Mesenchymal stem cell (in vitro differentiated cells and primary cell): ENCODE results near the gene PIK3R6.

ENCODE experiments used
- DNase-seq: peaks from one replicate; pipeline ENCODE4 v3.0.0-alpha.2; 2013
- H2AFZ ChIP-seq: one replicate; pipeline ENCODE4 v1.6.1; 2013; ENCODE audit warnings: low read depth, mild to moderate bottlenecking, control low read depth, inconsistent platforms, low read length, moderate library complexity
- H2AK5ac ChIP-seq: 2 replicates; pipeline ENCODE4 v1.6.1; 2013; ENCODE audit warnings: low read length, moderate library complexity, mild to moderate bottlenecking, inconsistent platforms; ENCODE audit not compliant: severe bottlenecking
- H2BK120ac ChIP-seq: one replicate; pipeline ENCODE4 v1.6.1; 2013; ENCODE audit warnings: low read depth, mild to moderate bottlenecking, inconsistent platforms, low read length, moderate library complexity
- H2BK12ac ChIP-seq, 2 experiments: one replicate each; pipeline ENCODE4 v1.6.1; 2013; ENCODE audit warnings: inconsistent platforms in 2 of 2, low read length in 2 of 2, mild to moderate bottlenecking in 2 of 2, moderate library complexity in 2 of 2, control low read depth in 1 of 2
- H2BK15ac ChIP-seq: one replicate; pipeline ENCODE4 v1.6.1; 2013; ENCODE audit warnings: mild to moderate bottlenecking, low read depth, inconsistent platforms; ENCODE audit not compliant: poor library complexity, severe bottlenecking
- H2BK5ac ChIP-seq: 2 replicates; pipeline ENCODE4 v1.6.1; 2013; ENCODE audit warnings: low read depth, mild to moderate bottlenecking, low read length, control low read depth, inconsistent platforms; ENCODE audit not compliant: poor library complexity, severe bottlenecking
- H3K14ac ChIP-seq, 2 experiments: one replicate each; pipeline ENCODE4 v1.6.1; 2013; ENCODE audit warnings: inconsistent platforms in 2 of 2, low read length in 2 of 2, control low read depth in 1 of 2, mild to moderate bottlenecking in 1 of 2, moderate library complexity in 1 of 2
- H3K18ac ChIP-seq, 2 experiments: one replicate each; pipeline ENCODE4 v1.6.1; 2013; ENCODE audit warnings: inconsistent platforms in 2 of 2, low read length in 2 of 2, control low read depth in 1 of 2, low read depth in 1 of 2, mild to moderate bottlenecking in 1 of 2
- H3K23ac ChIP-seq, 2 experiments: one replicate each; pipeline ENCODE4 v1.6.1; 2013; ENCODE audit warnings: inconsistent platforms in 2 of 2, low read length in 2 of 2, mild to moderate bottlenecking in 2 of 2, moderate library complexity in 2 of 2, control low read depth in 1 of 2
- H3K27ac ChIP-seq: 2 replicates; pipeline ENCODE4 v1.5.1; 2013; ENCODE audit warnings: mild to moderate bottlenecking, moderate library complexity, low read length, control low read depth, inconsistent platforms; ENCODE audit not compliant: poor library complexity, severe bottlenecking
- H3K27me3 ChIP-seq, 2 experiments: 2 replicates each; pipeline versions ENCODE4 v1.6.1 to v1.7.0; 2013; ENCODE audit warnings: low read length in 2 of 2, mild to moderate bottlenecking in 2 of 2, moderate library complexity in 2 of 2, control low read depth in 1 of 2, inconsistent platforms in 1 of 2; ENCODE audit not compliant: control insufficient read depth in 1 of 2, insufficient read depth in 1 of 2
- H3K36me3 ChIP-seq, 2 experiments: 2 replicates each; pipeline versions ENCODE4 v1.6.1 to v1.7.0; 2013; ENCODE audit warnings: low read length in 2 of 2, control low read depth in 1 of 2, inconsistent platforms in 1 of 2, low read depth in 1 of 2, mild to moderate bottlenecking in 1 of 2; ENCODE audit not compliant: insufficient read depth in 2 of 2, control insufficient read depth in 1 of 2
- H3K4ac ChIP-seq, 2 experiments: one replicate each; pipeline ENCODE4 v1.6.1; 2013; ENCODE audit warnings: inconsistent platforms in 2 of 2, low read length in 2 of 2, mild to moderate bottlenecking in 2 of 2, moderate library complexity in 2 of 2, control low read depth in 1 of 2, low read depth in 1 of 2
- H3K4me1 ChIP-seq: 2 replicates; pipeline ENCODE4 v1.6.1; 2013; ENCODE audit warnings: low read depth, low read length, control low read depth; ENCODE audit not compliant: control insufficient read depth, insufficient read depth
- H3K4me2 ChIP-seq: 2 replicates; pipeline ENCODE4 v1.6.1; 2013; ENCODE audit warnings: low read length, mild to moderate bottlenecking, inconsistent platforms; ENCODE audit not compliant: poor library complexity, severe bottlenecking
- H3K4me3 ChIP-seq, 2 experiments: 2 replicates each; pipeline versions ENCODE4 v1.5.1 to v1.7.0; 2013; ENCODE audit warnings: low read length in 2 of 2, mild to moderate bottlenecking in 2 of 2, control low read depth in 1 of 2, low read depth in 1 of 2; ENCODE audit not compliant: insufficient read depth in 1 of 2
- H3K79me1 ChIP-seq: replicated peaks from 2 replicates; pipeline ENCODE4 v1.6.1; 2013; ENCODE audit warnings: mild to moderate bottlenecking, control low read depth, low read length, inconsistent platforms; ENCODE audit not compliant: poor library complexity, severe bottlenecking
- H3K9ac ChIP-seq: 2 replicates; pipeline ENCODE4 v1.7.0; 2013; ENCODE audit warnings: mild to moderate bottlenecking, low read length, moderate library complexity
- H3K9me3 ChIP-seq: 2 replicates; pipeline ENCODE4 v1.7.0; 2013; ENCODE audit warnings: mild to moderate bottlenecking, low read length; ENCODE audit not compliant: control insufficient read depth
- H4K8ac ChIP-seq: one replicate; pipeline ENCODE4 v1.6.1; 2013; ENCODE audit warnings: inconsistent platforms, mild to moderate bottlenecking, low read length, moderate library complexity
- H4K91ac ChIP-seq: one replicate; pipeline ENCODE4 v1.6.1; 2013; ENCODE audit warnings: mild to moderate bottlenecking, low read length, inconsistent platforms
- WGBS: methylation state at CpG from one replicate; pipeline ENCODE4 v1.1.7; 2013; ENCODE audit warnings: mixed read lengths; 5-methylcytosine and 5-hydroxymethylcytosine counted together

Gene PIK3R6

GRCh38 chr17:8913091-8913490 lies 45.6 kb upstream of the PIK3R6 start:
- no peak overlapping the region for H2BK12ac ChIP-seq
- no peak overlapping the region for H2AFZ ChIP-seq
- no peak overlapping the region for H3K27ac ChIP-seq
- no peak overlapping the region for H4K91ac ChIP-seq
- no peak overlapping the region for H3K4me2 ChIP-seq
- H3K4me1 ChIP-seq, result peaks cover 5% of the 10 kb centered on the region
- no peaks in the 10 kb centered on the region for H3K9me3 ChIP-seq
- H3K4me3 ChIP-seq, result no peak overlapping the region
- H3K79me1 ChIP-seq, result no peaks in the 10 kb centered on the region
- WGBS, result 86% methylated on average over 6 of the region's 6 CpGs
- DNase-seq, result no peak
- no peak overlapping the region for H2BK15ac ChIP-seq
- H3K4ac ChIP-seq, result no peak overlapping the region
- no peak overlapping the region for H2BK120ac ChIP-seq
- H3K27me3 ChIP-seq, result peaks cover 19 to 36% of the 10 kb centered on the region in 2 experiments
- no peak overlapping the region for H3K9ac ChIP-seq
- no peaks in the 10 kb centered on the region for H3K36me3 ChIP-seq
- H2BK5ac ChIP-seq, result no peak overlapping the region
- no peak overlapping the region for H3K18ac ChIP-seq
- H2AK5ac ChIP-seq, result no peak overlapping the region
- no peak overlapping the region for H4K8ac ChIP-seq
- no peak overlapping the region for H3K23ac ChIP-seq
- no peak overlapping the region for H3K14ac ChIP-seq

- H4K8ac ChIP-seq, result no peak overlapping the region
- no peak overlapping the region for H2AFZ ChIP-seq
- no peak overlapping the region for H3K9ac ChIP-seq
Observed at GRCh38 chr17:8912084-8912981, 44.9 kb upstream of the PIK3R6 start.

GRCh38 chr17:8910969-8911604 lies 43.6 kb upstream of the PIK3R6 start:
- H3K36me3 ChIP-seq, result no peaks in the 10 kb centered on the region
- no peak overlapping the region for H3K27ac ChIP-seq
- no peak overlapping the region for H2BK15ac ChIP-seq
- H3K4ac ChIP-seq, result no peak overlapping the region
- no peak overlapping the region for H4K91ac ChIP-seq
- 81% methylated on average over 18 of the region's 18 CpGs for WGBS
- H3K23ac ChIP-seq, result no peak overlapping the region
- H3K4me3 ChIP-seq, result no peak overlapping the region
- no peak overlapping the region for H3K9ac ChIP-seq
- H3K18ac ChIP-seq, result no peak overlapping the region
- H3K27me3 ChIP-seq, result peaks cover 19 to 36% of the 10 kb centered on the region in 2 experiments
- H3K14ac ChIP-seq, result no peak overlapping the region
- no peak for DNase-seq
- H3K9me3 ChIP-seq, result no peaks in the 10 kb centered on the region
- no peak overlapping the region for H4K8ac ChIP-seq
- peaks cover 5% of the 10 kb centered on the region for H3K4me1 ChIP-seq
- H2AFZ ChIP-seq, result no peak overlapping the region
- no peak overlapping the region for H2AK5ac ChIP-seq
- no peaks in the 10 kb centered on the region for H3K79me1 ChIP-seq
- H2BK120ac ChIP-seq, result no peak overlapping the region
- H2BK12ac ChIP-seq, result no peak overlapping the region
- H3K4me2 ChIP-seq, result no peak overlapping the region
- no peak overlapping the region for H2BK5ac ChIP-seq

More at GRCh38 chr17:8912084-8912981, 44.9 kb upstream of the PIK3R6 start:
- Histone ChIP-seq H3K9me3 (no peaks in the 10 kb centered on the region), H3K27ac (no peak overlapping the region), H2AK5ac (no peak overlapping the region), H3K27me3 (peaks cover 19 to 36% of the 10 kb centered on the region in 2 experiments), H3K23ac (no peak overlapping the region), H3K36me3 (no peaks in the 10 kb centered on the region), H3K4me2 (no peak overlapping the region), H3K4me1 (peaks cover 5% of the 10 kb centered on the region), H3K4ac (no peak overlapping the region), H2BK15ac (no peak overlapping the region), H2BK12ac (no peak overlapping the region), H3K18ac (no peak overlapping the region), H3K79me1 (no peaks in the 10 kb centered on the region), H2BK5ac (no peak overlapping the region), H4K91ac (no peak overlapping the region), H2BK120ac (no peak overlapping the region), H3K4me3 (no peak overlapping the region), H3K14ac (no peak overlapping the region)
- no peak for DNase-seq
- 86% methylated on average over 16 of the region's 18 CpGs for WGBS

- Histone ChIP-seq H3K23ac (no peak overlapping the region), H3K4ac (no peak overlapping the region), H3K4me3 (no peak overlapping the region), H4K8ac (no peak overlapping the region), H3K4me2 (no peak overlapping the region), H3K4me1 (no peaks in the 10 kb centered on the region), H4K91ac (no peak overlapping the region), H3K9ac (no peak overlapping the region), H3K27me3 (peaks cover 28 to 44% of the 10 kb centered on the region in 2 experiments), H2AK5ac (no peak overlapping the region), H3K79me1 (no peaks in the 10 kb centered on the region), H2AFZ (no peak overlapping the region), H3K18ac (no peak overlapping the region), H3K9me3 (no peaks in the 10 kb centered on the region), H2BK120ac (no peak overlapping the region), H3K36me3 (no peaks in the 10 kb centered on the region), H3K27ac (no peak overlapping the region), H2BK5ac (no peak overlapping the region), H2BK15ac (no peak overlapping the region), H2BK12ac (no peak overlapping the region), H3K14ac (no peak overlapping the region)
- no peak for DNase-seq
- 72% methylated on average over 7 of the region's 8 CpGs for WGBS
Observed at GRCh38 chr17:8909586-8910270, 42.3 kb upstream of the PIK3R6 start.
